ENCODE results near the gene SLC39A10. TPM values are rescaled to one million over a fixed set of nuclear protein-coding genes. Genes with fewer than 3 reads are reported as not detected.

Gene SLC39A10
- total and polyA plus RNA-seq, 2 donors (not counting 3 experiments of a cell fraction or from before 2014, with no cell fraction given), result 11.4 to 39.9 TPM

- H3K36me3 ChIP-seq (ENCODE audit: control insufficient read depth in 2 of 2, extremely low read depth in 1 of 2, insufficient read depth in 2 of 2, low read length in 2 of 2), result no peaks in the 10 kb centered on the region
- H3K9me3 ChIP-seq (replicated peaks; ENCODE audit: control insufficient read depth, insufficient read depth, low read length), result no peaks in the 10 kb centered on the region
- DNase-seq (ENCODE audit: low read depth, low spot score) (no peak), FAIRE-seq (peak; percentile 8)
- no peaks in the 10 kb centered on the region for H3K4me1 ChIP-seq (ENCODE audit: control insufficient read depth, extremely low read depth, insufficient read depth, low read length)
- no peak overlapping the region for H2AFZ ChIP-seq (ENCODE audit: low read depth, low read length)
- CTCF ChIA-PET, result no interaction called here
- H4K20me1 ChIP-seq (replicated peaks; ENCODE audit: control insufficient read depth, extremely low read depth, insufficient read depth, low read length), result no peaks in the 10 kb centered on the region
- no peak overlapping the region for H3K27ac ChIP-seq (ENCODE audit: insufficient read depth, low read depth, low read length)
- dilution Hi-C loops (cut with MboI; ENCODE audit: extremely low pct_ligation_motif_present, low sequenced_read_pairs), result no loop called here
- intact Hi-C loops (cut with micrococcal nuclease), result no loop called here
- no peaks in the 10 kb centered on the region for H3K9me1 ChIP-seq (replicated peaks; ENCODE audit: control insufficient read depth, extremely low read depth, insufficient read depth, low read length)
- POLR2A ChIA-PET, result no interaction called here
- no peak overlapping the region for H3K4me2 ChIP-seq (ENCODE audit: insufficient read depth, low read length)
- no peak overlapping the region for H3K9ac ChIP-seq (replicated peaks; ENCODE audit: extremely low read depth, insufficient read depth, low read length)
- H3K27me3 ChIP-seq (ENCODE audit: control insufficient read depth in 2 of 2, insufficient read depth in 2 of 2, low read length in 2 of 2), result peaks cover 0 to 1% of the 10 kb centered on the region in 2 experiments
- TF ChIP-seq MYC (IDR thresholded peaks at IDR 0.05; ENCODE audit: low read depth, low read length) (no peak), MAX (IDR thresholded peaks at IDR 0.05; ENCODE audit: insufficient read depth, insufficient read length) (no peak), CTCF (IDR thresholded peaks at IDR 0.05; ENCODE audit: extremely low read depth in 1 of 2, insufficient read depth in 1 of 2, low read depth in 1 of 2, low read length in 2 of 2) (no peak), JUN (IDR thresholded peaks at IDR 0.05; ENCODE audit: borderline replicate concordance, insufficient read depth, insufficient read length, low read depth) (no peak), POLR2AphosphoS5 (IDR thresholded peaks at IDR 0.05; ENCODE audit: insufficient read depth, low read depth, low read length) (no peak), GATA2 (IDR thresholded peaks at IDR 0.05; ENCODE audit: insufficient read depth, insufficient read length, low read depth, low read length) (no peak), FOS (IDR thresholded peaks at IDR 0.05; ENCODE audit: borderline replicate concordance, insufficient read depth, low read length) (no peak)
- no peaks in the 10 kb centered on the region for H3K79me2 ChIP-seq (ENCODE audit: control insufficient read depth, insufficient read depth, low read length)
- no peak overlapping the region for H3K4me3 ChIP-seq (replicated peaks in 1 of 3; ENCODE audit: insufficient read depth in 1 of 3, low read depth in 1 of 3, low read length in 3 of 3)
- BruUV-seq (replicated peaks), result no TSS peak
These were observed 18.3 kb upstream of the SLC39A10 start for GRCh38 chr2:195638750-195639149.
